Activated T-helper 2 cell treated with anti-CD3 and anti-CD28 coated beads, Interferon-gamma antibody, Interleukin-2, Interleukin-4, amounts not matched to agents 10 μg/mL and 5 μg/mL and 100 μg/mL, durations not matched to agents 14 hours and 24 hours and 36 hours (primary cell): ENCODE measurements around the gene HSPA4. TPM values are rescaled to one million over a fixed set of nuclear protein-coding genes. Genes with fewer than 3 reads are reported as not detected.
"Not testable (repeated sequence)": the region's sequence is repeated elsewhere in the genome, so short reads cannot be mapped to it uniquely, and the experiment has no call there.

Source experiments
- DNase-seq: peaks from one replicate; pipeline ENCODE4 v3.0.0; 2021; ENCODE audit warnings: low spot score
- H3K27ac Mint-ChIP-seq: one replicate; pipeline ENCODE4 v1.8.0; 2021; ENCODE audit warnings: mixed read lengths
- H3K27me3 Mint-ChIP-seq: one replicate; pipeline ENCODE4 v1.8.0; 2021; ENCODE audit warnings: low read depth, mixed read lengths
- H3K36me3 Mint-ChIP-seq: one replicate; pipeline ENCODE4 v1.8.0; 2021; ENCODE audit warnings: low read depth, mixed read lengths
- H3K4me1 Mint-ChIP-seq: one replicate; pipeline ENCODE4 v1.8.0; 2021; ENCODE audit warnings: low read depth, mixed read lengths
- H3K4me3 Mint-ChIP-seq: one replicate; pipeline ENCODE4 v1.8.0; 2021; ENCODE audit warnings: low read depth, mild to moderate bottlenecking, moderate library complexity, mixed read lengths
- H3K9me3 Mint-ChIP-seq: one replicate; pipeline ENCODE4 v1.8.0; 2021; ENCODE audit warnings: mixed read lengths
- intact Hi-C: fragments of 100-400 bp; cut with micrococcal nuclease; formaldehyde crosslinking; loops from one replicate; pipeline ENCODE4 v1.15.1; 2023
- total RNA-seq: library from RNA; stranded (reverse); gene quantifications from 2 replicates; pipeline ENCODE4 v1.2.3, GENCODE V29; 2022

HSPA4 gene
- total RNA-seq, 1 donor from 2014 or later = 229 TPM

DNA sequence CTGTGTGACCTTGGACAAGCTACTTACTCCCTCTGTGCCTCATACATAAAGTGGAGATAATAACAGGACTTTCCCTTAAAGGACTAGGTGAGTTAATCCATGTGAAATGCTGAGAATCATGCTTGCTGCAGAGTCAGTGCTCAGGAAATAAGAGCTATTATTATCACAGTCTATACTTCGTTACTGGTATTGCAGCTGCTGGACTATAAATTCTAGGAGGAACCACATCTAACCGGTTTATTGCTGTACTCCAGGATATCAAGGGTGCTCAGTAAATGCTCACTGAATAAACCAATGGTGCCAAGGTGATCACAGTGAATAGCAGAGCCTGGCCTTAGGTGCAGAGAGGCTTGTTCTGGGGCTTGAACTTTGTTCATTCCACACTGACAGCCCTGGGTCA, 69.3 kb downstream of the HSPA4 start:
- Mint-ChIP-seq H3K36me3 (no peaks in the 10 kb centered on the region), H3K27me3 (no peaks in the 10 kb centered on the region), H3K4me3 (no peak overlapping the region), H3K27ac (no peak overlapping the region), H3K4me1 (no peaks in the 10 kb centered on the region), H3K9me3 (no peaks in the 10 kb centered on the region)
- no peak for DNase-seq
- intact Hi-C loops = no loop called here

DNA sequence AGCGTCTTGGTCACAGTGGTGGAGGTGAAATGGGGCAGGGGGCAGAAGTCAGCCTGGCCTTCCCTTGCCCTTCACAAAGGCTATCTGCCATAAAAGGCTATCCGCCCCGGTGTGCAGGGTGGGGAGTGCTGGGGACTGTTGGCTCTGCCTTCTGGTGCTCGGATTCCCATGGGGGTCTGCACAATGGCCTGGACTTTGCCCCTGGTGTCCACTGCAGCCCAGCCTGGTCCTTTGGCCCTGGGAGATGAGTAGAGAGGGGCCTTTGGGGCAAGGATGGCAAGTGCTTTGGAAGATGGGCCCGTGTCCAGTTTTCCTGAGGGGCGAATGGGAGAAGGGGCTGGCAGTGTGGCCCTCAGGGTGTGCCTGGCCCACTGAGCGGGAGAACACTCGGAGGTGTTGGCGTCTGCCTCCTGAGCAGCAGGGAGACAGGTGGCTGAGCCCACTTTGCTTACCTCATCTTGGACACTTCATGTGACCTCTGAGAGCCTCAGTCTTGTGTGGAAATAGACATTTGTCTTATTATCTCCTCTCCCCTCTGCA, 69.9 kb downstream of the HSPA4 start:
- Mint-ChIP-seq H3K4me1 (no peaks in the 10 kb centered on the region), H3K27me3 (no peaks in the 10 kb centered on the region), H3K9me3 (no peaks in the 10 kb centered on the region), H3K27ac (no peak overlapping the region), H3K4me3 (no peak overlapping the region), H3K36me3 (no peaks in the 10 kb centered on the region)
- intact Hi-C loops = no loop called here
- DNase-seq = no peak

DNA sequence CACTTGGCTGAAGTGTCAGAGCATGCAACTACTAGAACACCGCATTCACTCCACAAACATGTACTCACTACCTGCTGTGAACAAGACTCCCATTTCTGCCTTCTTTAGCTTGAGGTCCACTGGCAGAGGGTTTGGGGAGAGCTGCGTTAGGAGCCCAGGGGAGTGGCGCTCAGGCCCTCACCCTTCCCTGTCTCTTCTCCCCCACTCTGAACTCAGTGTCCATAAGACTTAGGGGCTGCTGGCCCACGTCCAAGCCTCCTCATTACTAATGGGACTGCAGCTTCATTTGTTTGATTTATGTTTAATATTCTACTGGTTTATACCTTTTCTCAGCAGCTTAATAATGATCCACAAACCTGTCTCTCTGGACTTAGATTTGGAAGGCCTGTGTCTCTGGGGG, 70.9 kb downstream of the HSPA4 start:
- no peak for DNase-seq
- H3K27ac Mint-ChIP-seq = no peak overlapping the region
- H3K36me3 Mint-ChIP-seq = no peaks in the 10 kb centered on the region
- H3K4me1 Mint-ChIP-seq = no peaks in the 10 kb centered on the region
- peaks cover 2% of the 10 kb centered on the region for H3K27me3 Mint-ChIP-seq
- no peaks in the 10 kb centered on the region for H3K9me3 Mint-ChIP-seq
- intact Hi-C loops = no loop called here
- no peak overlapping the region for H3K4me3 Mint-ChIP-seq

DNA sequence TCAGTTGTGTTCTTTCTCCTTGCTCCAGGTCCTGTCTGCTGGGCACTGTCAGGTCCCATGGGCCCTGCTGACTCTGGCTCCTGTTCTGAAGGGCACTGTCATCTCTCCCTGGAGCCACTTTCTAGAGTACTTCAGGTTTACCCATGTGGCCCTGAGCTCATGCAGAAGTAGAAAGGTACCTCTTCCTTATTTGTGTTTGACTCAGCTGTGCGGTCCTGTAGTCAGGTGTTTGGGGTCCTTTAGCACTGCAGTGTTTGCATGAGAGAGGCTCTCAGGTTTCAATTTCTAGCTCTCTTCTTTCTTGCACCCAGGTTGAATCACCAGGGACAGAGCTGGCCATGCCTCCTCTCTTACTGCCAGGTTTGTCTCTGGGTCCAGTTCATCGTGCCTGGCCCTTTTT, 71.5 kb downstream of the HSPA4 start:
- no peaks in the 10 kb centered on the region for H3K4me1 Mint-ChIP-seq
- no peak overlapping the region for H3K27ac Mint-ChIP-seq
- no peaks in the 10 kb centered on the region for H3K9me3 Mint-ChIP-seq
- H3K4me3 Mint-ChIP-seq = no peak overlapping the region
- intact Hi-C loops = no loop called here
- H3K27me3 Mint-ChIP-seq = peaks cover 2% of the 10 kb centered on the region
- H3K36me3 Mint-ChIP-seq = no peaks in the 10 kb centered on the region
- no peak for DNase-seq

DNA sequence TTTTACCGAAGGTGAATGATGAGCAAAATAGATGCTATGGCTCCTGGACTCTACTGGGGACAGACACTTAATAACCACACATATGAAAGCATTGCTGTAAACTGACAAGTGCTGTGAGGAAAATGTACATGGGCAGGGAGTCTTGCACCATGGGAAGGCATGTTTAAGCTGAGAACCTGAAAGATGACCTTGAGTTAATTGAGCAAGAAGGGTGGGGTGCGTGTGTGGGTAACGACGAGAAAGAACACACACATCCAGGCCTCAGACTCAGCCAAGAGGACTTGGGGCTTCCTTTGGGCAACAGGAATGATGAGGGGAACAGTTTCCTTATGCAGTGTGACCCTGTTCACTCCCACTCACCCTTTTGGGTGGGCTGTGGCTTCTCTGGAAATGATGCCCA, 73.1 kb downstream of the HSPA4 start:
- intact Hi-C loops = no loop called here

DNA sequence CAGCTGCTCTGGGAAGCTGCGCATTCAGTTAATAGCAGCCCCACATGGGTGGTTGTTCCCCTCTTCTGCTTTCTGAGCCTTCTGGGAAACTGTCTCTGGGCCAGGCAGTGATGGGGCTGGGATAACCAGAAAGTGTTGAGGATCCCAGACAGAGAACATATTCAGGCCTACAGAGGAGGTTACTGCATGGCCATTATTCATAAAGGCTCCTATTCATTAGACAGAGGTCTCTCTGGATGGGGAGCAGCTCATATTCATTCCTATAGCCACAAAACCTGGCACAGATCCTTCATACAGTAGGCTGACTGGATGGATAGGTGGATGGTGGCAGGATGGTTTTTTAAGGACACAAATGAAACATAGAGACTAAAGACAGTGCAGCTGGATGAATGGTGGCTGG, 76.3 kb downstream of the HSPA4 start:
- H3K4me1 Mint-ChIP-seq = no peaks in the 10 kb centered on the region
- no peak overlapping the region for H3K4me3 Mint-ChIP-seq
- intact Hi-C loops = no loop called here
- DNase-seq = no peak
- H3K36me3 Mint-ChIP-seq = no peaks in the 10 kb centered on the region
- H3K9me3 Mint-ChIP-seq = no peaks in the 10 kb centered on the region
- H3K27ac Mint-ChIP-seq = no peak overlapping the region
- peaks cover 4% of the 10 kb centered on the region for H3K27me3 Mint-ChIP-seq

More for the DNA sequence above, 73.1 kb downstream of the HSPA4 start:
- H3K9me3 Mint-ChIP-seq = no peaks in the 10 kb centered on the region
- H3K36me3 Mint-ChIP-seq = no peaks in the 10 kb centered on the region
- H3K4me1 Mint-ChIP-seq = no peaks in the 10 kb centered on the region
- no peak for DNase-seq
- H3K4me3 Mint-ChIP-seq = no peak overlapping the region
- no peak overlapping the region for H3K27ac Mint-ChIP-seq
- peaks cover 4% of the 10 kb centered on the region for H3K27me3 Mint-ChIP-seq

DNA sequence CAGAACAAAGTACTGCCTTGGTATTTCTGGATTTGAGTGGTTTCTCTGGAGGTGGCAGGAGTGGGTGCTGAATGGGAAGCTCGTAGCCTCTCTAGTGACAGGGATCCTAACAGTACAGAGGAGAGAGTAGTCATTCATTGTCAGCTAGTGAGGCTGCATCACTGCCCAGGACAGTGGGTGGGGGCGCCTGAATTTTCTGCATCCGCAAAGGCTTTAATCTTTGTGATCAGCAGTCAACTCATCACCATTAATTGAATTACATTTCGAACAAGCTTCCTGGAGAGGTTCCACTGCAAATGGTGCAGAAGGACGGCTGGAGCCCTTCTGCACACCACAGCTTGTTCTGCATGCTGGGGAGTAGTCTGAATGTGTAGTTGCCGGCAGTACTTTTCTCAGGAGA, 77.5 kb downstream of the HSPA4 start:
- DNase-seq = no peak
- H3K9me3 Mint-ChIP-seq = no peaks in the 10 kb centered on the region
- no peak overlapping the region for H3K4me3 Mint-ChIP-seq
- H3K27ac Mint-ChIP-seq = no peak overlapping the region
- intact Hi-C loops = no loop called here
- no peaks in the 10 kb centered on the region for H3K36me3 Mint-ChIP-seq
- no peaks in the 10 kb centered on the region for H3K4me1 Mint-ChIP-seq
- H3K27me3 Mint-ChIP-seq = peaks cover 4% of the 10 kb centered on the region

DNA sequence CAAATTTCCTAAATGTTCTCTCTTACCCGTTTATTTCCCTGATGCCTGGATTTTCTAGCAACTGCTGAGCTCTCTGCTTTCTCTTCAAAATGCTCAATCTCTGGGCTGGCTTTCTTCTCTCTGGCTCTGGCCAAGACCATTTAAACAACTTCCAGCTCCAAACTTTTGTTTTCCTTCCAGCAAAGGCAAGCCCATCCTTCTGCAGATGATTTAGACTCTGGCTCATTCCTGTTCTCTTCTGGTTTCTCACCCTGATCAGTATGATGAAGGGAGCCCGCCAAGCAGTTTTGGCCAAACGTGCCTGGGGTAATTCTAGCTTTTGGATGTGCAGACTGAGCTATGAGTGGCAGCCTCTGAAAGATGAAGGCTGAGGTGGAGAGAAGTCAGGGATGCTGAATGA, 78.1 kb downstream of the HSPA4 start:
- Mint-ChIP-seq H3K27ac (no peak overlapping the region), H3K4me1 (no peaks in the 10 kb centered on the region), H3K9me3 (no peaks in the 10 kb centered on the region), H3K36me3 (no peaks in the 10 kb centered on the region), H3K4me3 (no peak overlapping the region), H3K27me3 (peaks cover 4% of the 10 kb centered on the region)
- no peak for DNase-seq
- intact Hi-C loops = no loop called here

DNA sequence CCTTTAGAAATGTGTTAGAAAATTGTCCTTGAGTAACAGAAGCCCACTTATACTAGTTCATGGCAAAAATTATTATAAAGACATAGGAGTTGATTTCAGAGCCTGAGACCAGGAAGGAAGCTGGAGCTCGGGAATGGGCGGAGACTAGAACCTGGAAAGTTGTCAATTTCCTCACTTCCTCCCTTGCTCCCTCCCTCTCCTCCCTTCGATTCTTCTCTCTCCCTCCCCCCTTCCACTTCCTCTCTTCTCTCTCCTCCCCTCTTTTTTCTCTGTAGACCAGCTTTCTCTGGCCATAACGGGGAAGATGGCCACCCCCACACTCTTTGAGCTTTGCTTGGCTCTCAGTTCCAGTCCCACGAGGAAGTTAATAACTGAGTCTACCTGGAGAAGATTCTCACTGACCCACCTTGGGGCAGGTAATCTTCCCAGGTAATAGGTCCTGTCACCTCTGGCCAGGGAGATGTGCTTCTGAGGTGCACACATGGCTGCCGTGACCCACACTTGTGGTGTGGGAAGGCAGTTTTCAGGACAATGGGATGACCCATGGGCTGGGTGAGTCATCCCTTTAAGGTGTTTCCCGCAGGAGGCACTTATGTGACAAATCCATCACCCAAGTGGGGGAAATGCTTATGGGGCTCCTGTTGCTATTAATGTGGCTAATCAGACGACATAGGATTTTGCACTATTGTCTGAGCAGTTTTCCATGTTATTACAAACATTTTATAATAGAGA, 78.7 kb downstream of the HSPA4 start:
- H3K4me3 Mint-ChIP-seq = no peak overlapping the region
- intact Hi-C loops = no loop called here
- no peaks in the 10 kb centered on the region for H3K36me3 Mint-ChIP-seq
- no peak for DNase-seq
- peaks cover 4% of the 10 kb centered on the region for H3K27me3 Mint-ChIP-seq
- H3K27ac Mint-ChIP-seq = no peak overlapping the region
- H3K9me3 Mint-ChIP-seq = no peaks in the 10 kb centered on the region
- no peaks in the 10 kb centered on the region for H3K4me1 Mint-ChIP-seq

DNA sequence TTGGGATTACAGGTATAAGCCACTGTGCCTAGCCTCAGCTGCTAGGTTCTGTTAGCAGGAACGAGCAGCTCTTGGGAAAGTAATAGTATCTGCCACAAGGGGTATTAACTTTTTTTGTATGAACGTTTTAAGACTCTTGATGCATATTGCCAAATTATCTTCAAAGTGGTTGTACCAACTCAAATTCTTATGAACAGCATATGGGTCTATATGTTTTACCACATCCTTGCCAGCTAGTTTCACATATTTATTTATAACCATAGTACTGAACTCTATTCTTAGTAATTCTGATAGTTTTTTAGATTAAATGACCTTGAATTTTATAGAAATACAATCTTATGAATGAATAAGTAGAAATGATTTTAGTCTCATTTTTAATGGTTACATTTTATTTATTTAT, 80.9 kb downstream of the HSPA4 start:
- H3K4me3 Mint-ChIP-seq = no peak overlapping the region
- peaks cover 2% of the 10 kb centered on the region for H3K27me3 Mint-ChIP-seq
- intact Hi-C loops = no loop called here
- no peaks in the 10 kb centered on the region for H3K36me3 Mint-ChIP-seq
- H3K27ac Mint-ChIP-seq = no peak overlapping the region
- H3K9me3 Mint-ChIP-seq = no peaks in the 10 kb centered on the region
- DNase-seq = no peak
- H3K4me1 Mint-ChIP-seq = no peaks in the 10 kb centered on the region

DNA sequence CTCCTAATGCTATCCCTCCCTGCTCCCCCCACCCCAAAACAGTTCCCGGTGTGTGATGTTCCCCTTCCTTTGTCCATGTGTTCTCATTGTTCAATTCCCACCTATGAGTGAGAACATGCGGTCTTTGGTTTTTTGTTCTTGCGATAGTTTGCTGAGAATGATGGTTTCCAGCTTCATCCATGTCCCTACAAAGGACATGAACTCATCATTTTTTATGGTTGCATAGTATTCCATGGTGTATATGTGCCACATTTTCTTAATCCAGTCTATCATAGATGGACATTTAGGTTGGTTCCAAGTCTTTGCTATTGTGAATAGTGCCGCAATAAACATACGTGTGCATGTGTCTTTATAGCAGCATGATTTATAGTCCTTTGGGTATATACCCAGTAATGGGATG, 81.4 kb downstream of the HSPA4 start:
- intact Hi-C loops, DNase-seq: not testable (repeated sequence)

DNA sequence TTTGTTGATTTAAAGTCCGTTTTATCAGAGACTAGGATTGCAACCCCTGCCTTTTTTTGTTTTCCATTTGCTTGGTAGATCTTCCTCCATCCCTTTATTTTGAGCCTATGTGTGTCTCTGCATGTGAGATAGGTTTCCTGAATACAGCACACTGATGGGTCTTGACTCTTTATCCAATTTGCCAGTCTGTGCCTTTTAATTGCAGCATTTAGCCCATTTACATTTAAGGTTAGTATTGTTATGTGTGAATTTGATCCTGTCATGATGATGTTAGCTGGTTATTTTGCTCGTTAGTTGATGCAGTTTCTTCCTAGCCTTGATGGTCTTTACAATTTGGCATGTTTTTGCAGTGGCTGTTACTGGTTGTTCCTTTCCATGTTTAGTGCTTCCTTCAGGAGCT, 85.1 kb downstream of the HSPA4 start:
- not testable (repeated sequence) for H3K9me3 Mint-ChIP-seq

More for the DNA sequence above, 81.4 kb downstream of the HSPA4 start:
- H3K4me1 Mint-ChIP-seq, H3K4me3 Mint-ChIP-seq, H3K27me3 Mint-ChIP-seq, H3K9me3 Mint-ChIP-seq, H3K36me3 Mint-ChIP-seq, H3K27ac Mint-ChIP-seq: not testable (repeated sequence)

DNA sequence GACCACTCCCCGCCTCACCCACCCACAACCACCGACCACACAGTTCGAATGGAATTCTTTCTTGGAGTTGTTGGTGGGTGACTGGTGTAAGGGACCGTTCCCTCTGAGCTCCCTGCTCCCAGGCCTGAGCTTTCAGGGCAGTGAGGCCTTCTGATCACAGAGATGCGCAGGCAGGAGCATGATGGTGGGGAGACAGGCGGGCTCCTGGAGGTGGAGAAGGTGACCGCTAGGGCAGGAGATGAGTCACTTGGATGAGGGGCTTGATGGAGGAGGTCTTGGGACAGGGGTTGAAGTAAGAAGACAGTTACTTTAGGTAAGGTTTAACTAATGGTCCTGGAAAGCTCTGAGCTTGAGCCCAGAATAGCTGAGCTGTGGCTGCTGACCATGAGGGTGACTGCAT, 88.5 kb downstream of the HSPA4 start:
- Mint-ChIP-seq H3K9me3 (no peaks in the 10 kb centered on the region), H3K27ac (no peak overlapping the region), H3K4me1 (no peaks in the 10 kb centered on the region), H3K4me3 (no peak overlapping the region), H3K36me3 (no peaks in the 10 kb centered on the region), H3K27me3 (no peaks in the 10 kb centered on the region)
- DNase-seq = no peak
- intact Hi-C loops = no loop called here

More for the DNA sequence above, 85.1 kb downstream of the HSPA4 start:
- H3K4me3 Mint-ChIP-seq, H3K36me3 Mint-ChIP-seq, H3K4me1 Mint-ChIP-seq, intact Hi-C loops, H3K27me3 Mint-ChIP-seq, H3K27ac Mint-ChIP-seq, DNase-seq: not testable (repeated sequence)

DNA sequence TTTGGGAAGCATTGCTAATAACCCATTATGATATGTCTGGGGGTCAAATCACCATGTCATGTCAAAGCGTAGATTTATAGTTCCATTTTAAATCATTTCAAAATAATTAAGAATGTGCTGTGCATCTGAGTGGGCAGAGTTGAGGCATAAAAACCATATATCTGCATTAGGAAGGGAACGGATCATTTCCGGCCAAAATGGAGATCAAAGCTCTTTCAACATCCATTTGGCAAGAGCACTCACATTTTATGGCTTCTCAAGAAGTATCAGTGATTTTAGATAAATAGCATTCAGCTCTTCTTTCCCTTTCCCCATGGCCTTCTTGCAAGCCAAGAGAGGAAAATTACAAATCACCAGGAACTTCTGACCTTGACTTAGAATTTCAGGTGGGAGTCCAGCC, 89.9 kb downstream of the HSPA4 start:
- H3K4me1 Mint-ChIP-seq = no peaks in the 10 kb centered on the region
- intact Hi-C loops = no loop called here
- no peaks in the 10 kb centered on the region for H3K36me3 Mint-ChIP-seq
- no peaks in the 10 kb centered on the region for H3K27me3 Mint-ChIP-seq
- no peaks in the 10 kb centered on the region for H3K9me3 Mint-ChIP-seq
- DNase-seq = no peak
- H3K4me3 Mint-ChIP-seq = no peak overlapping the region
- H3K27ac Mint-ChIP-seq = no peak overlapping the region
